Nephron (organoid): ENCODE measurements around the gene KLHL11.
A peak's percentile ranks its signal among the peaks of the same experiment; 100 is the strongest.
"Not testable (repeated sequence)": the region's sequence is repeated elsewhere in the genome, so short reads cannot be mapped to it uniquely, and the experiment has no call there.

ENCODE experiments used
- H3K27ac Mint-ChIP-seq, 3 experiments: 2 replicates each; pipeline ENCODE4 v1.8.0; 2020; ENCODE audit warnings: mixed read lengths in 3 of 3, mild to moderate bottlenecking in 2 of 3, moderate library complexity in 1 of 3
- H3K27me3 Mint-ChIP-seq: 2 replicates; pipeline ENCODE4 v1.8.0; 2021; ENCODE audit warnings: low read depth, mild to moderate bottlenecking, moderate library complexity, mixed read lengths
- H3K36me3 Mint-ChIP-seq: 2 replicates; pipeline ENCODE4 v1.8.0; 2020; ENCODE audit warnings: low read depth, mixed read lengths
- H3K4me1 Mint-ChIP-seq: 2 replicates; pipeline ENCODE4 v1.8.0; 2020; ENCODE audit warnings: mixed read lengths
- H3K4me3 Mint-ChIP-seq, 3 experiments: 2 replicates each; pipeline ENCODE4 v1.8.0; 2020; ENCODE audit warnings: mild to moderate bottlenecking in 3 of 3, mixed read lengths in 3 of 3, moderate library complexity in 2 of 3
- H3K9me3 Mint-ChIP-seq: 2 replicates; pipeline ENCODE4 v1.8.0; 2020; ENCODE audit warnings: mixed read lengths
- CTCF ChIP-seq, 3 experiments: fragments of 200-600 bp; sonication (generic); IDR thresholded peaks; one replicate each; pipeline ENCODE4 v1.5.0; 2021; ENCODE audit warnings: antibody characterized with exemption in 3 of 3; ENCODE audit not compliant: unreplicated experiment in 3 of 3

KLHL11 gene

GRCh38 chr17:41860254-41860931 lies 4.8 kb downstream of the KLHL11 start:
- no peak for TF ChIP-seq CTCF (IDR thresholded peaks at IDR 0.05; ENCODE audit: unreplicated experiment in 3 of 3)
- Mint-ChIP-seq H3K4me1 (peaks cover 11% of the 10 kb centered on the region), H3K27me3 (no peaks in the 10 kb centered on the region), H3K4me3 (peak overlapping the region in 1 of 3 experiments; percentile 14), H3K27ac (peak overlapping the region in 2 of 3 experiments; percentile 23 to 46), H3K36me3 (peaks cover 4% of the 10 kb centered on the region), H3K9me3 (no peaks in the 10 kb centered on the region)

DNA sequence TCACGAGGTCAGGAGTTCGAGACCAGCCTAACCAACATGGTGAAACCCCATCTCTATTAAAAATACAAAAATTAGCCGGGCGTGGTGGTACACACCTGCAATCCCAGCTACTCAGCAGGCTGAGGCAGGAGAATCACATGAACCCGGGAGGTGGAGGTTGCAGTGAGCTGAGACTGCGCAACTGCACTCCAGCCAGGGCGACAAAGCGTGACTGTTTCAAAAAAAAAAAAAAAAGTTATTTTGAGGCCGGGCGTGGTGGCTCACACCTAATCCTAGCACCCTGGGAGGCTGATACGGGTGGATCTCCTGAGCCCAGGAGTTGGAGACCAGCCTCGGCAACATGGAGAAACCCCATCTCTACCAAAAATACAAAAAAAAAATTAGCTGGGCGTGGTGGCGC lies 13.8 kb downstream of the KLHL11 start:
- H3K27ac Mint-ChIP-seq, H3K27me3 Mint-ChIP-seq, H3K4me3 Mint-ChIP-seq, H3K4me1 Mint-ChIP-seq, H3K9me3 Mint-ChIP-seq: not testable (repeated sequence)
- H3K36me3 Mint-ChIP-seq, result peaks cover 29% of the 10 kb centered on the region

GRCh38 chr17:41849251-41849990 lies 15.8 kb downstream of the KLHL11 start:
- H3K4me3 Mint-ChIP-seq, result no peak overlapping the region
- peak overlapping the region in 2 of 3 experiments; percentile 57 to 60 for H3K27ac Mint-ChIP-seq
- peaks cover 9% of the 10 kb centered on the region for H3K4me1 Mint-ChIP-seq
- H3K9me3 Mint-ChIP-seq, result no peaks in the 10 kb centered on the region
- no peak for TF ChIP-seq CTCF (IDR thresholded peaks at IDR 0.05; ENCODE audit: unreplicated experiment in 3 of 3)
- H3K36me3 Mint-ChIP-seq, result peaks cover 20% of the 10 kb centered on the region
- H3K27me3 Mint-ChIP-seq, result no peaks in the 10 kb centered on the region

DNA sequence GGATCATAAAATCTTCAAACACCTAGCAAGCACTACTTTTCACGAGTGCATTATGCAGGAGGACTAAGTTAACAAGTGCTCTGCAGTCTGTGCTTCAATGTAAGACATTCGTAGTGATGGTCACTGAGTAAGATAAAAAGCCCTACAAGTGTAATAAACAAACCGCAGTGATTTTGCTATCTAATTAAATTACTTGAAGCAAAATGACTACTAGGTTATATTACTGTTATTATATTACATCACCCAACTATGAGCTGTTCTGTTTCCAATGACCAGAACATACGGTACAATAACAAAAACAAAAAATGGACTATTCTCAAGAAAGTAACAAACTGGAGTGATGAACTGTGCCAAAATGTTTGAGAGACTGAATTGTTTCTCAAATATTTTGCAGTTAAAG lies 16.4 kb downstream of the KLHL11 start:
- no peaks in the 10 kb centered on the region for H3K9me3 Mint-ChIP-seq
- no peaks in the 10 kb centered on the region for H3K27me3 Mint-ChIP-seq
- peaks cover 15% of the 10 kb centered on the region for H3K36me3 Mint-ChIP-seq
- H3K4me1 Mint-ChIP-seq, result peaks cover 9% of the 10 kb centered on the region
- TF ChIP-seq CTCF (IDR thresholded peaks at IDR 0.05; ENCODE audit: unreplicated experiment in 3 of 3), result no peak
- no peak overlapping the region for H3K4me3 Mint-ChIP-seq
- peak overlapping the region in 2 of 3 experiments; percentile 57 to 60 for H3K27ac Mint-ChIP-seq

DNA sequence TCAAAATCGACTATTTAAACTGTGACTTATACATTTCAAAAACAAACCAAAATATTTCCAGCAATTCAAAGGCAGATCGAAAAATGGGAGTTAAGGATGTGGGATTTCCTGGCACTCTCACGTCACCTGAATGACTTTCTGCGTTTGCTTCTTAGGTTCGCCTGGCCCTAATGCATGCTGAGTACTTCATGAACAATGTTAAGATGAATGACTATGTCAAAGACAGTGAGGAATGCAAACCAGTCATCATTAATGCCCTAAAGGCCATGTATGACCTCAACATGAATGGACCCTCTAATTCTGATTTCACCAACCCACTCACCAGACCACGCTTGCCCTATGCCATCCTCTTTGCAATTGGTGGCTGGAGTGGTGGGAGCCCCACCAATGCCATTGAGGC lies 20.3 kb downstream of the KLHL11 start:
- H3K27ac Mint-ChIP-seq, result no peak overlapping the region

DNA sequence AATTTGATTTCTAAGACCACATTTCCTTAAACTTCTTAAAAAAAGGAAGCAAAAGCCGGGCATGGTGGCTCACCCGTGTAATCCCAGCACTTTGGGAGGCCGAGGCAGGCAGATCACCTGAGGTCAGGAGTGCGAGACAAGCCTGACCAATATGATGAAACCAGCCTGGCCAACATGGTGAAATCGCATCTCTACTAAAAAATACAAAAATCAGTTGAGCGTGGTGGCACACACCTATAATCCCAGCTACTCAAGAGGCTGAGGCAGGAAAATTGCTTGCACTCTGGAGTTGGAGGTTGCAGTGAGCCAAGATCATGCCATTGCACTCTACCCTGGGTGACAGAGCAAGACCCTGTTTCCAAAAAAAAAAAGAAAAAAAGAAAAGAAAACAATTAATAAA lies 24.4 kb downstream of the KLHL11 start:
- not testable (repeated sequence) for H3K4me3 Mint-ChIP-seq, H3K4me1 Mint-ChIP-seq, H3K36me3 Mint-ChIP-seq, H3K9me3 Mint-ChIP-seq, H3K27me3 Mint-ChIP-seq, H3K27ac Mint-ChIP-seq

More for the DNA sequence above, 20.3 kb downstream of the KLHL11 start:
- H3K36me3 Mint-ChIP-seq, result no peaks in the 10 kb centered on the region
- no peaks in the 10 kb centered on the region for H3K27me3 Mint-ChIP-seq
- H3K9me3 Mint-ChIP-seq, result no peaks in the 10 kb centered on the region
- H3K4me1 Mint-ChIP-seq, result peaks cover 8% of the 10 kb centered on the region
- TF ChIP-seq CTCF (IDR thresholded peaks at IDR 0.05; ENCODE audit: unreplicated experiment in 3 of 3), result no peak
- no peak overlapping the region for H3K4me3 Mint-ChIP-seq

DNA sequence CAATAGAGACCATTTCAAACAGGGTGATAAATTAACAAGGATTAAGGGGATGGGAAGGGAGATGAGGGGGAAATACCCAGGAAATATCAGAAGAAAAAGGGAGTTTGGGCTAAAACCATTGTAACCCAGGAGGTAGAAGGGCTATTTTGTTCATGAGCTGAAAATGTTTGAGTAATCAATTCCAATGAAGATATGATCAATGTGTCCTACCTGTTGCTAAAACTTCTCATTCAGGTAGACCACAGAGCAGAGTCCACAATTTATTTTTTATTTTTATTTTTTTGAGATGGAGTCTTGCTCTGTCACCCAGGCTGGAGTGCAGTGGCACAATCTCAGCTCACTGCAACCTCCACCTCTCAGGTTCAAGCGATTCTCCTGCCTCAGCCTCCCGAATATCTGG lies 25.8 kb downstream of the KLHL11 start:
- H3K4me3 Mint-ChIP-seq, H3K27ac Mint-ChIP-seq, H3K36me3 Mint-ChIP-seq, H3K27me3 Mint-ChIP-seq, H3K9me3 Mint-ChIP-seq: not testable (repeated sequence)
- peaks cover 11% of the 10 kb centered on the region for H3K4me1 Mint-ChIP-seq
